ENCODE results near the gene FAM219A. TPM values are rescaled to one million over a fixed set of nuclear protein-coding genes. Genes with fewer than 3 reads are reported as not detected.

Gene FAM219A
- total RNA-seq, 1 experiment from 2014 or later, result 14.7 TPM

- POLR2A ChIA-PET, result no interaction called here
- no peaks in the 10 kb centered on the region for H3K4me1 Mint-ChIP-seq (ENCODE audit: low read depth, unreplicated experiment)
- Histone ChIP-seq H3K4me1 (no peaks in the 10 kb centered on the region), H3K4me3 (ENCODE audit: low read depth, low read length) (no peak overlapping the region), H3K36me3 (ENCODE audit: control insufficient read depth, insufficient read depth, low read length) (no peaks in the 10 kb centered on the region), H3K27me3 (replicated peaks; ENCODE audit: control insufficient read depth, insufficient read depth, low read length) (no peaks in the 10 kb centered on the region), H3K9me3 (no peaks in the 10 kb centered on the region)
- TF ChIP-seq CTCF (IDR thresholded peaks at IDR 0.05; ENCODE audit: insufficient read depth in 1 of 2, low read depth in 1 of 2, low read length in 1 of 2, severe bottlenecking in 1 of 2, unreplicated experiment in 1 of 2), result no peak
- no TSS peak for BruUV-seq (replicated peaks)
- no peaks in the 10 kb centered on the region for H3K27me3 Mint-ChIP-seq (ENCODE audit: insufficient read depth, unreplicated experiment)
- DNase-seq, result no peak
- H3K36me3 Mint-ChIP-seq (ENCODE audit: insufficient read depth, unreplicated experiment), result peaks cover 5% of the 10 kb centered on the region
- CTCF ChIA-PET, result interaction anchor here (0.6 kb wide), 1 partner anchor 134 kb away, joined by 5 read pairs; no protein-coding TSS in a partner anchor
- H3K4me3 Mint-ChIP-seq (ENCODE audit: unreplicated experiment), result no peak overlapping the region
- H3K9me3 Mint-ChIP-seq (ENCODE audit: unreplicated experiment), result no peaks in the 10 kb centered on the region
- no peak overlapping the region for H3K27ac Mint-ChIP-seq (ENCODE audit: unreplicated experiment)
- intact Hi-C loops (cut with micrococcal nuclease; ENCODE audit: unreplicated experiment), result no loop called here
Measured at GRCh38 chr9:34409154-34409553, 49.2 kb downstream of the FAM219A start.

- H3K4me3 Mint-ChIP-seq (ENCODE audit: unreplicated experiment), result no peak overlapping the region
- H3K4me1 ChIP-seq, result no peaks in the 10 kb centered on the region
- intact Hi-C loops (cut with micrococcal nuclease; ENCODE audit: unreplicated experiment), result no loop called here
- H3K9me3 ChIP-seq, result no peaks in the 10 kb centered on the region
- CTCF ChIA-PET, result no interaction called here
- H3K27me3 Mint-ChIP-seq (ENCODE audit: insufficient read depth, unreplicated experiment), result no peaks in the 10 kb centered on the region
- no peaks in the 10 kb centered on the region for H3K9me3 Mint-ChIP-seq (ENCODE audit: unreplicated experiment)
- H3K4me3 ChIP-seq (ENCODE audit: low read depth, low read length), result no peak overlapping the region
- H3K27ac Mint-ChIP-seq (ENCODE audit: unreplicated experiment), result no peak overlapping the region
- POLR2A ChIA-PET, result no interaction called here
- no peak for TF ChIP-seq CTCF (IDR thresholded peaks at IDR 0.05; ENCODE audit: insufficient read depth in 1 of 2, low read depth in 1 of 2, low read length in 1 of 2, severe bottlenecking in 1 of 2, unreplicated experiment in 1 of 2)
- peaks cover 9% of the 10 kb centered on the region for H3K36me3 Mint-ChIP-seq (ENCODE audit: insufficient read depth, unreplicated experiment)
- no peaks in the 10 kb centered on the region for H3K27me3 ChIP-seq (replicated peaks; ENCODE audit: control insufficient read depth, insufficient read depth, low read length)
- no peaks in the 10 kb centered on the region for H3K4me1 Mint-ChIP-seq (ENCODE audit: low read depth, unreplicated experiment)
- no peaks in the 10 kb centered on the region for H3K36me3 ChIP-seq (ENCODE audit: control insufficient read depth, insufficient read depth, low read length)
- BruUV-seq (replicated peaks), result no TSS peak
- no peak for DNase-seq
Measured at GRCh38 chr9:34408173-34408572, 50.2 kb downstream of the FAM219A start.

DNA sequence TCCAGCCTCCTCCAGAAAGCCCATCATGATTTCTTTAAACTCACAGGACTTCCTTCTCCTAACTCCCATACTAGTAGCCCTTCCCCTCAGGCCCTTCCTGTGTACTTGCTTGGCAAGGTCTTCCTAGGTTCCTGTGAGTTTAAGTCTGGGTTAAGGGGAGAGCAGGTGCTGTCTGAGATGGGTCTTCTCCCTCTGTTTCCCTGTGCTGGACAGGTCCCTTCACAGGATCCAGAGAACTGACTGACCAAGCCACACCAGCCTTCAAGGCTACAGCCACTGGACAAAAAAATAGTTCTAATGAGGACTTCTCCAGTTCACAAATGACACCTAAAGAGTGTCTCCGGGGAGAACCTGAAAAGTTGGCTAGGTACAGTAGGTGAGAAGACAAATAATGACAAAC lies 52.2 kb downstream of the FAM219A start:
- CTCF ChIA-PET, result no interaction called here
- H3K36me3 Mint-ChIP-seq (ENCODE audit: insufficient read depth, unreplicated experiment), result peaks cover 12% of the 10 kb centered on the region
- H3K9me3 Mint-ChIP-seq (ENCODE audit: unreplicated experiment), result no peaks in the 10 kb centered on the region
- POLR2A ChIA-PET, result no interaction called here
- BruUV-seq (replicated peaks), result no TSS peak
- H3K4me3 ChIP-seq (ENCODE audit: low read depth, low read length), result no peak overlapping the region
- no peaks in the 10 kb centered on the region for H3K27me3 Mint-ChIP-seq (ENCODE audit: insufficient read depth, unreplicated experiment)
- no peaks in the 10 kb centered on the region for H3K4me1 ChIP-seq
- intact Hi-C loops (cut with micrococcal nuclease; ENCODE audit: unreplicated experiment), result no loop called here
- H3K27me3 ChIP-seq (replicated peaks; ENCODE audit: control insufficient read depth, insufficient read depth, low read length), result no peaks in the 10 kb centered on the region
- H3K4me3 Mint-ChIP-seq (ENCODE audit: unreplicated experiment), result no peak overlapping the region
- H3K36me3 ChIP-seq (ENCODE audit: control insufficient read depth, insufficient read depth, low read length), result no peaks in the 10 kb centered on the region
- no peaks in the 10 kb centered on the region for H3K9me3 ChIP-seq
- no peak for DNase-seq
- no peaks in the 10 kb centered on the region for H3K4me1 Mint-ChIP-seq (ENCODE audit: low read depth, unreplicated experiment)
- TF ChIP-seq CTCF (IDR thresholded peaks at IDR 0.05; ENCODE audit: insufficient read depth in 1 of 2, low read depth in 1 of 2, low read length in 1 of 2, severe bottlenecking in 1 of 2, unreplicated experiment in 1 of 2), result no peak
- no peak overlapping the region for H3K27ac Mint-ChIP-seq (ENCODE audit: unreplicated experiment)

Measured in Caco-2 (cell line).